ENCODE measurements around the gene CYP2R1. TPM values are rescaled to one million over a fixed set of nuclear protein-coding genes. Genes with fewer than 3 reads are reported as not detected.

CYP2R1 gene
- total and polyA plus RNA-seq, 2 of the 13 experiments (the other 11 are each of a cell fraction or from before 2014, with no cell fraction given) = 0.59 to 0.60 TPM

- TF ChIP-seq FOXA3 (CRISPR knock-in tag; IDR thresholded peaks at IDR 0.05) = peak; percentile 67
- TF ChIP-seq TBX2 (CRISPR knock-in tag; IDR thresholded peaks at IDR 0.05; ENCODE audit: borderline replicate concordance) = peak; percentile 85
- no peak for TF ChIP-seq STAT6 (CRISPR knock-in tag; IDR thresholded peaks at IDR 0.05; ENCODE audit: borderline replicate concordance)
- no peak for TF ChIP-seq KLF16 (CRISPR knock-in tag; IDR thresholded peaks at IDR 0.05)
- 0 out of 2 replicates have a peak, but pooled peaks have one; percentile 51 for TF ChIP-seq ZNF430 (CRISPR knock-in tag; IDR thresholded peaks at IDR 0.05)
- 0 out of 2 replicates have a peak, but pooled peaks have one; percentile 18 for TF ChIP-seq MIER3 (CRISPR knock-in tag; IDR thresholded peaks at IDR 0.05; ENCODE audit: borderline replicate concordance)
- TF ChIP-seq ARID5B (CRISPR knock-in tag; IDR thresholded peaks at IDR 0.05) = 0 out of 2 replicates have a peak, but pooled peaks have one; percentile 25
- 0 out of 2 replicates have a peak, but pooled peaks have one; percentile 35 for TF ChIP-seq ZNF790 (CRISPR knock-in tag; IDR thresholded peaks at IDR 0.05; ENCODE audit: borderline replicate concordance)
- no peak for TF ChIP-seq ZNF576 (CRISPR knock-in tag; IDR thresholded peaks at IDR 0.05)
- no peak for TF ChIP-seq NBN (conservative IDR thresholded peaks at IDR 0.05)
- 0 out of 2 replicates have a peak, but pooled peaks have one; percentile 50 for TF ChIP-seq KDM3A (CRISPR knock-in tag; IDR thresholded peaks at IDR 0.05; ENCODE audit: low read depth)
- TF ChIP-seq RBM39 (IDR thresholded peaks at IDR 0.05; ENCODE audit: low read depth, low read length, poor library complexity, severe bottlenecking) = peak; percentile 83
- peak; percentile 44; the same call in 1 of the 2 replicates for TF ChIP-seq NKX3-1 (CRISPR knock-in tag; IDR thresholded peaks at IDR 0.05)
- TF ChIP-seq ZNF768 (CRISPR knock-in tag; IDR thresholded peaks at IDR 0.05) = no peak
- TF ChIP-seq ZBTB43 (CRISPR knock-in tag; conservative IDR thresholded peaks at IDR 0.05) = no peak
- peak; percentile 83; the same call in 1 of the 2 replicates for TF ChIP-seq ZMAT3 (CRISPR knock-in tag; conservative IDR thresholded peaks at IDR 0.05)
- 0 out of 2 replicates have a peak, but pooled peaks have one; percentile 7 for TF ChIP-seq ZNF362 (CRISPR knock-in tag; IDR thresholded peaks at IDR 0.05; ENCODE audit: borderline replicate concordance)
- peak; percentile 52; the same call in 1 of the 2 replicates for TF ChIP-seq PHF8 (CRISPR knock-in tag; IDR thresholded peaks at IDR 0.05)
- TF ChIP-seq ZNF335 (CRISPR knock-in tag; IDR thresholded peaks at IDR 0.05) = no peak
- peak; percentile 93 for TF ChIP-seq HNRNPLL (IDR thresholded peaks at IDR 0.05; ENCODE audit: low read depth, low read length, poor library complexity, severe bottlenecking)
- TF ChIP-seq MYC (CRISPR knock-in tag; IDR thresholded peaks at IDR 0.05; ENCODE audit: borderline replicate concordance) = peak; percentile 51; the same call in 1 of the 2 replicates
Measured at GRCh38 chr11:14892036-14892556, at the start of gene CYP2R1 (continued).

Measured in HepG2 (cell line).